NCI-H1092 treated with DMSO at 0.1 percent for 48 hours (cell line): Measurements from ENCODE around the gene CABP2.
"Not testable (repeated sequence)": the region's sequence is repeated elsewhere in the genome, so short reads cannot be mapped to it uniquely, and the experiment has no call there.

ENCODE experiments used
- DNase-seq: peaks from one replicate; lab custom pipeline; 2025; lab: John Stamatoyannopoulos, UW

CABP2 gene

GRCh38 chr11:67522844-67523555 lies at the start of gene CABP2:
Gene CABP2, minus strand, starts transcription at chr11:67523446. Its CDS starts 120 bp downstream, at chr11:67523326.
- DNase-seq, result no peak

- peak; percentile 62 for DNase-seq
Observed at GRCh38 chr11:67572747-67573419, 49.6 kb upstream of the CABP2 start.

DNA sequence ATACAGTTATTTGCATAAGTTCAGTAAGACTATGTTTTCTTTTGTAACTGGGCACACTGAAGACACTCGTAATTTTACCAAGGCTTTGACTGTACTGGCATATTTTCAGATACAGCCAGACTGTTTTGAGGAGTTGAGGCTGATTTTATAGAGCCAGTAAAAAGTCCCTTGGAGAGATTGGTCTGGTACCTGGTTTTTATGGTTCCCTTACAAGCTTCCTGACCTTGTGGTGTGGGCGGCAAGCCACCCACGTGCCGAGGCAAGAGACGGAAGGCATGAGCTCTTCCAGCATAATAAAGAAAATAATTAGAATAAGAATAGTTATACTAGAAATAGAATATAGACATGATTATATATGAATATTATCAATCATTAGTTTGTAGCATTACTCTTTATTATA lies 49.1 kb upstream of the CABP2 start:
- DNase-seq, result no peak

GRCh38 chr11:67571443-67571842 lies 48.2 kb upstream of the CABP2 start:
- no peak for DNase-seq

DNA sequence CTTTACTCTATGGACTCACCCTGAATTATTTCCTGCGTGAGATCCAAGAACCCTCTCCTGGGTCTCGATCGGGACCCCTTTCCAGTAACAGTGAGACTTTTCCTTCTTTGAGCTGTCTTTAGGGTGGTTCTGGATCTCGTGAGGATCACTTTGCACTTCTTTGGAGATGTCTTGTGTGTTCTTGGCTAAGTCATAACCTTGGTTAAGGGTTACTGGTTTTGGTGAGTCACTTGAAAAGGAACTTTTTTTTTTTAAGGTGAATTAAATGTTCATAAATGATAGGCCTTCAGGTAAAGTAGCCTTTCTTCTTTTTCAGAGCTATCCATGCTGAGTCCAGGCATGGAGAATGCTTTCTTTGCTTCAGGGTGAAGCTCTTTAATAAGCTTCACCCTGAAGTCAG lies 41.0 kb upstream of the CABP2 start:
- no peak for DNase-seq

- DNase-seq, result not testable (repeated sequence)
Observed at GRCh38 chr11:67563705-67564114, 40.5 kb upstream of the CABP2 start.

DNA sequence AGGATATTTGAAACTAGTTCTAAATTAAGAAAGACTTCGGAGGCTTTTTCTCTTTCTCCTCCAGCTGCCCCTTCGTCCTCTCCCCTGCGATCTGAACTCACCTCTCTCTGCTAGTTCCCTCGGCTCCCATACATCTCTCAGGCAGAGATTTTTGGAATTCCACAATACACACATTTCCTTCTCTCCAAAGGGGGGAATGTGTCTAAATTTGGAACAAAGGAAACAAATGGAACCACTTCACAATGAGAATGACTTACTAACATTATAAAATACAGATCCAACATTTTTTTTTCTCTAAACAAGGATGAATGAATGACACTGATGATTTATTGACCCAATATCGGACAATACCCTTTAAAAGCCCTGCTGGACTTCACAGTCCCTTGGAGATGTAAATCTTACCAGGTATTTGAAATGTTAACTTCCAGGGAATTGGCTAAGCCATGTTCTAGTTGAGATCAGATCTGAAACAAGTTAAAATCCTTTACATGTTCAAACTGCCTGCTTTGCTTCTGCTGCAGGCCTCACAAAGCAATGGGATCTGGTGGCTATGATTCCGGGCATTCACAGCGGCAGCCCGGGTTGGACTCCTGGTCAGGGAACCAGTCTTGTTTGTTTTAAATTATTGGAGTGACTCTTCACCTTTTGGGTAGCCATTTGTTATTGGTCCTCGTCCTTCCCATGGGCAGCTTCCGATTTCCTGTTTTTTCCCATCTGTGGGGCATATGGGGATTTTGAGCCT lies 39.9 kb upstream of the CABP2 start:
- no peak for DNase-seq

GRCh38 chr11:67561971-67562619 lies 38.8 kb upstream of the CABP2 start:
- DNase-seq, result no peak

GRCh38 chr11:67558084-67558772 lies 35.0 kb upstream of the CABP2 start:
- no peak for DNase-seq

DNA sequence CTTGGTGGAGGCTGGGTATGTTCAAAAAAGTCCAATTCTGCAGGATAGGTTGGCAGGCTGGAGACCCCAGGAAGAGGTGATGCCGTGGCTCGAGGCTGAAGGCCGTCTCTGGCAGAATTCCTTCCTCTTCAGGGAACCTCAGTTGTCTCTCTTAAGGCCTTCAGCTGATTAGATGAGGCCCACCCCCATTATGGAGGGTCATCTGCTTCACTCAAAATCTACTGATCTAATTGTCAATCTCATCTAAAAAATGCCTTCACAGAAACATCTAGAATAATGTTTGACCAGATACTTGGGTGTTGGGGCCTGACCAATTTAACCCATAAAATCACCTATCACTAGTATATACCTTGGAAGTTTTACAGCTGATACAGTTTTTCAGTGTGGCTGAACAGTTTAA lies 33.0 kb upstream of the CABP2 start:
- no peak for DNase-seq

- not testable (repeated sequence) for DNase-seq
Observed at GRCh38 chr11:67551697-67552096, 28.5 kb upstream of the CABP2 start.

DNA sequence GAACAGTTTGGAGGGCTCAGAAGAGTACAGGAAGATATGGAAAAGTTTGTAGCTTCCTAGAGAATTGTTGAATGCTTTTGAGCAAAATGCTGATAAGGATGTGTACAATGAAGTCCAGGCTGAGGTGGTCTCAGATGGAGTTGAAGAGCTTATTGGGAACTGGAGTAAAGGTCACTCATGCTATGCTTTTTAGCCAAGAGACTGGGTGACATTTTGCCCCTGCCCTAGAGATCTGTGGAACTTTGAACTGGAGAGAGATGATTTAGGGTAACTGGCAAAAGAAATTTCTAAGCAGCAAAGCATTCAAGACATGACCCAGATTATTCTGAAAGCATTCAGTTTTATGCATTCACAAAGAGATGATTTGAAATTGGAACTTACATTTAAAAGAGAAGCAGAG lies 27.9 kb upstream of the CABP2 start:
- no peak for DNase-seq

DNA sequence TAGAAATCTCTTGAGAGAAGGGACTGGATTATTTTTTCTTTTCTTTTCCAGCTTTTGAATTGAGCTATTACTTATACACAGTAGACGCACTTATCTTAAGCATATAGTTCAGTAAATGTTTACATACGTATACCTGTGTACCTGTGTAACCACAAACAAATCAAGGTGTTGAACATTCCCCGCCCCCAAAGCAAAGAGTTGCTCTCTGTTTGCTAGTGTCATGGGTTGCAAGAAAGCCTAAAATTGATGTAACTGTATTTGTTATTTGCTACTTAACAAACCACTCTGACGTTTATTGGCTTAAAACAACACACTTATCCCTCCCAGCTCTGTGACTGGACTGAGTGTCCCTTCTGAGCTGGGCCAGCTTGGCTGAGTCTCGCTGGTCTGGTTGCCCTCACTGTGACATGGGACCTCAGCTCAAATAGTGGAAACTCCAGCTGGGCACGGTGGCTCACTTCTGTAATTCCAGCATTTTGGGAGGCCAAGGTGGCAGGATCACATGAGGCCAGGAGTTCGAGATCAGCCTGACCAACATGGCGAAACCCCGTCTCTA lies 25.4 kb upstream of the CABP2 start:
- no peak for DNase-seq

DNA sequence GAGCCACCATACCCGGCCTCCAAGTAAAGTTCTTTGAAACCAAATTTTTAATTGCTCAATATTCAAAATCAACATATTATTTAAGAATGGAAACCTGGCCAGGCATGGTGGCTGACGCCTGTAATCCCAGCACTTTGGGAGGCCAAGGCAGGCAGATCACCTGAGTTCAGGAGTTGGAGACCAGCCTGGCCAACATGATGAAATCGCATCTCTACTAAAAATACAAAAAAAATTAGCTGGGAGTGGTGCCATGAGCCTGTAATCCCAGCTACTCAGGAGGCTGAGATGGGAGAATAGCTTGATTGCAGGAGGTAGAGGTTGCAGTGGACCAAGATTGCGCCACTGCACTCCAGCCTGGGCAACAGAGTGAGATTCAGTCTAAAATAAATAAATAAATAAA lies 24.9 kb upstream of the CABP2 start:
- not testable (repeated sequence) for DNase-seq

- no peak for DNase-seq
Observed at GRCh38 chr11:67545280-67545679, 22.0 kb upstream of the CABP2 start.

GRCh38 chr11:67544616-67545242 lies 21.5 kb upstream of the CABP2 start:
- no peak for DNase-seq

DNA sequence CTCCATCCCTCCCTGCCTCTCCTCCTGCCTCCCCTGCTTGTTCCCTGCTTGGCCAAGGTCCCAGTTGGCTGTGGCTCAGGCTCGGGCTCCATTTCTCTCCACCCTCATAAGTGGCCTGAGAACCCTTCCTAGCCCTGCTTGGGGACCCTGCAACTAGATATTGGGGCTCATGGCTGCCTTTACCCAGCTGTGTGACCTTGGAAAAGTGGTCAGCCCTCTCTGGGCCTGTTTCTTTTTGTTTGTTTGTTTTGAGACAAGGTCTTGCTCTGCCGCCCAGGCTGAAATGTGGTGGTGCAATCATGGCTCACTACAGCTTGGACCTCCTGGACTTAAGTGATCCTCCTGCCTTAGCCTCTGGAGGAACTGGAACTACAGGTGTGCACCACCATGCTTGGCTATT lies 20.3 kb upstream of the CABP2 start:
- DNase-seq, result no peak

GRCh38 chr11:67542971-67543370 lies 19.7 kb upstream of the CABP2 start:
- DNase-seq, result no peak

DNA sequence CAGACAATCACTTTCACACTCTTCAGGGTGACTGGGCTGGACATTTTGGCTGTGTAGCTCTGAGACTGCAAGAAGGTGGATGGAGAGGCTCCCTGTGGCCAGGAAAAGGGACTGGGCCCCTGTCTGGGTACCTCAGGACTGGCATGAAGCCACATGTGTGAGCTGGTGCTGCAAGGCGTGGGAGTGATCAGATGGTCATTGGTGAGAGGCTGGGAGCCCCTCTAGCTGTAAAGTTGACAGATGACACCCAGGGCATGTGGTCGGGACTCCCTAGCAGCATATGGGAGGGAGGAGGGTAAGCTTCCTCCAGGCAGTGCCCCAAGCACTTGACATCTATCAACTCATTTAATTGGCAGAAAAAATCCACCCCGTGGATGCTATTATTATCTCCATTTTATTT lies 18.9 kb upstream of the CABP2 start:
- no peak for DNase-seq

DNA sequence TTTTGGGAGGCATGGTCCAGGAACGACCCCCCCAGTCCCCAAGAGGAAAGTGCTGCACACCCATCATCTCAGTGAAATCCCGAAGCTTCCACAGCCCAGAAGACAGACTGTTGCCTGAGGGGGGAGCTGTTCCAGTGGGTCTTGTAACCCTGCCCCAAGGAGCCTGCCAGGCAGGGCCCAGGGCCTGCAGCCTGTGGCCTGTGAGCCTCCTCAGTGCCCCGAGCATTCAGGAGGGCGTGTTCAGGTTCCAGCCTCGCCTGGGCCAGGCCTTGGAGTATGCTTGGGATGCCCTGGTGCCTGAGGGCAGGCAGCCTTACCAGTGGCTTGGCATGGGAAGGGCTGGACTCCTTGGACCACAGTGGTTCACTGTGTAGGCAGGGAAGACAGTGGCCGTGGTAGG lies 18.0 kb upstream of the CABP2 start:
- DNase-seq, result no peak

DNA sequence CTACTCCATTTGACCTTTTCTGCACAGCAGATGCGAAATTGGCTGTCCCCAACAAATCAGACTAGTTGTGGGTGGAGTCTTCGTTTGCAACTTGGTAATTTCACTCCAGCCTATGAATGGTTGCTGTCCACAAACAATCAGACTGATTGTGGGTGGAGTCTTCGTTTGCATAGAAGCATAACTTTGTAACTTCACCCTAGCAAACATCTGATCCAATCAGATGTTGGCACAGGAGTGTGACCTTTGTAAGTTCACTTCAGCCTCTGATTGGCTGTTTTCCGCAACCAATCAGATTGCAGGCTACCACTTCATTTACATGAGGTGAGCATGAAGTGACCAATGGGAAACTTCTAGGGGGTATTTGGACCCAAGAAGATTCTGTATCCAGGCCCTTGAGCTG lies 16.3 kb upstream of the CABP2 start:
- no peak for DNase-seq
